Testis (tissue), 2 donors: ENCODE results near the gene FAM131A.

Experiments
- CTCF ChIP-seq, 3 experiments: fragments of 450-650 bp in 2 of 3; fragments of 200-600 bp in 1 of 3; sonication (generic) in 1 of 3; IDR thresholded peaks; one replicate each; pipeline ENCODE4 v1.5.1; 2016 to 2019; ENCODE audit warnings: antibody characterized with exemption in 3 of 3, mild to moderate bottlenecking in 2 of 3, moderate library complexity in 1 of 3
- POLR2A ChIP-seq: fragments of 450-650 bp; IDR thresholded peaks from one replicate; pipeline ENCODE4 v1.6.1; 2017; ENCODE audit warnings: antibody characterized with exemption, mild to moderate bottlenecking, moderate library complexity

GRCh38 chr3:184391266-184391665 lies 53.9 kb downstream of the FAM131A start:
- TF ChIP-seq CTCF (IDR thresholded peaks at IDR 0.05) (no peak), POLR2A (no peak)
